Measurements from ENCODE around the gene PDE6B.

DNA sequence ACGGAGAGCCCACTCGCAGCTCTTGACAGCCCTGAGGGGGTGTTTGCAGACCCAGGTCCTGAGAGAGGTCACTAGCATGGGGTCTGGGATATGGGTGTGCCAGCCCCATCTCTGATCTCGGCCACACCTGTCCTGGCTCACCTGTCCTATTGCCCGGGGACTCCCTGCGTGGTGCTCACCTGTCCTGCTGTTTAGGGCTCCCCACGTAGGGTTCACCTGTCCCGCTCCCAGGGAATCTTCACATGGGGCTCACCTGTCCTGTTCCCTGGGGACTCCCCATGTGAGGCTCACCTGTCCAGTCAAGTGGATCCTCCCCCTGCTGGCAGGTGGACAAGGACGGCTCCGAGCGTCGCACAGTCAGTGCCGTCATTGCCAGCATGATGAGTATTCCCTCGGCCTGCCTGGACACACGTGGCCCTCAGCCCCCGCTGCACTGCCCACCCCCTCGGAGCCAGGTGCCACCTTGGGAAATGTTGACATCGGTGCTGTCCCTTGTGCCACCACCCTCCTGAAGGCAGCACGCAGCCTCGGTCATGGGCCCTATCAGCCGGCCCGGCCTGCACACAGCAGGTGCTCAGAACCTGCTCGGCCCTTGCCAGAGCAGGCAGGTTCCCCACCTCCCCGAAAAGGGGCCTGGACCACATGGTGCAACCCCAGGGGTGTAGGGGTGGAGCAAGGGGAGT, 57.3 kb downstream of the PDE6B start:
- no peak for TF ChIP-seq EZH2phosphoT487 (IDR thresholded peaks at IDR 0.05; ENCODE audit: borderline replicate concordance, low read depth, low read length)
- TF ChIP-seq, protein P1, sequence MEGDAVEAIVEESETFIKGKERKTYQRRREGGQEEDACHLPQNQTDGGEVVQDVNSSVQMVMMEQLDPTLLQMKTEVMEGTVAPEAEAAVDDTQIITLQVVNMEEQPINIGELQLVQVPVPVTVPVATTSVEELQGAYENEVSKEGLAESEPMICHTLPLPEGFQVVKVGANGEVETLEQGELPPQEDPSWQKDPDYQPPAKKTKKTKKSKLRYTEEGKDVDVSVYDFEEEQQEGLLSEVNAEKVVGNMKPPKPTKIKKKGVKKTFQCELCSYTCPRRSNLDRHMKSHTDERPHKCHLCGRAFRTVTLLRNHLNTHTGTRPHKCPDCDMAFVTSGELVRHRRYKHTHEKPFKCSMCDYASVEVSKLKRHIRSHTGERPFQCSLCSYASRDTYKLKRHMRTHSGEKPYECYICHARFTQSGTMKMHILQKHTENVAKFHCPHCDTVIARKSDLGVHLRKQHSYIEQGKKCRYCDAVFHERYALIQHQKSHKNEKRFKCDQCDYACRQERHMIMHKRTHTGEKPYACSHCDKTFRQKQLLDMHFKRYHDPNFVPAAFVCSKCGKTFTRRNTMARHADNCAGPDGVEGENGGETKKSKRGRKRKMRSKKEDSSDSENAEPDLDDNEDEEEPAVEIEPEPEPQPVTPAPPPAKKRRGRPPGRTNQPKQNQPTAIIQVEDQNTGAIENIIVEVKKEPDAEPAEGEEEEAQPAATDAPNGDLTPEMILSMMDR (conservative IDR thresholded peaks at IDR 0.05; ENCODE audit: low read length) = no peak
